SK-N-SH (cell line): Measurements from ENCODE around the gene NPC2. TPM values are rescaled to one million over a fixed set of nuclear protein-coding genes. Genes with fewer than 3 reads are reported as not detected.

Source experiments
- CTCF ChIA-PET: fragments of 300-600, 350-600 bp; formaldehyde crosslinking; extraction: SDS; loops from one replicate; lab custom pipeline; 2021; lab: Yijun Ruan, JAX
- POLR2A ChIA-PET: fragments of 350-600 bp; sonication (Branson Sonifier 250); formaldehyde crosslinking; extraction: SDS; loops from one replicate; lab custom pipeline; 2020; ENCODE audit warnings: antibody characterized with exemption, inconsistent platforms; lab: Yijun Ruan, JAX
- DNase-seq: peaks from one replicate; pipeline ENCODE4 v3.0.0; 2012
- H2AFZ ChIP-seq: fragments of 200-600 bp; sonication (generic); 2 replicates; pipeline ENCODE4 v1.8.1; 2016; ENCODE audit warnings: antibody characterized with exemption, mild to moderate bottlenecking, low read depth
- H3F3A ChIP-seq: fragments of 200-600 bp; sonication (generic); replicated peaks from 2 replicates; pipeline ENCODE3; 2016; ENCODE audit warnings: antibody characterized with exemption, mild to moderate bottlenecking; ENCODE audit not compliant: insufficient read depth
- H3K27ac ChIP-seq, 2 experiments: fragments of 200-500 bp in 1 of 2; fragments of 200-600 bp in 1 of 2; sonication (Bioruptor generic) in 1 of 2; sonication (generic), shearing (Covaris generic) in 1 of 2; 2 replicates each; pipeline versions ENCODE4 v1.5.1 to v1.6.1; 2014 to 2016; ENCODE audit warnings: low read depth in 2 of 2, inconsistent platforms in 1 of 2, low read length in 1 of 2, mild to moderate bottlenecking in 1 of 2, mixed read lengths in 1 of 2
- H3K27me3 ChIP-seq: fragments of 200-600 bp; sonication (generic), shearing (Covaris generic); 2 replicates; pipeline ENCODE4 v1.6.1; 2016; ENCODE audit warnings: mixed run types; ENCODE audit not compliant: insufficient read depth
- H3K36me3 ChIP-seq, 2 experiments: fragments of 200-500 bp in 1 of 2; fragments of 200-600 bp in 1 of 2; sonication (Bioruptor generic) in 1 of 2; sonication (generic) in 1 of 2; replicated peaks in 1 of 2; 2 replicates each; pipeline versions ENCODE3 to v1.5.1; 2014 to 2016; ENCODE audit warnings: low read length in 1 of 2, mild to moderate bottlenecking in 1 of 2; ENCODE audit not compliant: insufficient read depth in 2 of 2, control insufficient read depth in 1 of 2
- H3K4me1 ChIP-seq, 2 experiments: fragments of 200-500 bp in 1 of 2; fragments of 200-600 bp in 1 of 2; sonication (Bioruptor generic) in 1 of 2; sonication (generic), shearing (Covaris generic) in 1 of 2; 2 replicates each; pipeline versions ENCODE4 v1.5.1 to v1.6.1; 2014 to 2016; ENCODE audit warnings: low read depth in 1 of 2, low read length in 1 of 2, mixed run types in 1 of 2; ENCODE audit not compliant: insufficient read depth in 2 of 2, control insufficient read depth in 1 of 2
- H3K4me2 ChIP-seq: fragments of 200-600 bp; sonication (generic), shearing (Covaris generic); 2 replicates; pipeline ENCODE4 v1.6.1; 2017; ENCODE audit warnings: mixed run types
- H3K4me3 ChIP-seq, 2 experiments: fragments of 200-500 bp in 1 of 2; fragments of 200-600 bp in 1 of 2; sonication (Bioruptor generic) in 1 of 2; sonication (generic), shearing (Covaris generic) in 1 of 2; 2 replicates each; pipeline versions ENCODE4 v1.5.1 to v1.8.1; 2014 to 2016; ENCODE audit warnings: low read depth in 2 of 2, inconsistent platforms in 1 of 2, low read length in 1 of 2, mild to moderate bottlenecking in 1 of 2, mixed read lengths in 1 of 2, moderate library complexity in 1 of 2
- H3K79me2 ChIP-seq: fragments of 200-600 bp; sonication (generic); 2 replicates; pipeline ENCODE4 v1.8.1; 2017; ENCODE audit warnings: mild to moderate bottlenecking; ENCODE audit not compliant: insufficient read depth
- H3K9ac ChIP-seq: fragments of 200-600 bp; sonication (generic); 2 replicates; pipeline ENCODE4 v1.6.1; 2017; ENCODE audit warnings: mixed run types
- H3K9me2 ChIP-seq: fragments of 200-600 bp; sonication (generic); 2 replicates; pipeline ENCODE4 v1.6.1; 2017; ENCODE audit warnings: mixed run types
- H3K9me3 ChIP-seq: fragments of 200-600 bp; sonication (generic); 2 replicates; pipeline ENCODE4 v1.6.1; 2017; ENCODE audit warnings: mixed run types, mild to moderate bottlenecking, moderate library complexity
- H4K20me1 ChIP-seq: fragments of 200-600 bp; sonication (generic); 2 replicates; pipeline ENCODE4 v1.6.1; 2017; ENCODE audit warnings: mild to moderate bottlenecking, mixed run types; ENCODE audit not compliant: insufficient read depth
- EZH2phosphoT487 ChIP-seq: fragments of 200-600 bp; sonication (generic); IDR thresholded peaks from 2 replicates; pipeline ENCODE4 v1.6.1; 2017; ENCODE audit warnings: low read depth, mixed run types, mild to moderate bottlenecking, antibody characterized with exemption, moderate library complexity, borderline replicate concordance
- FOXM1 ChIP-seq: IDR thresholded peaks from 2 replicates; pipeline ENCODE4 v1.4.0; 2012; ENCODE audit warnings: low read depth, mild to moderate bottlenecking
- GABPA ChIP-seq: IDR thresholded peaks from 2 replicates; pipeline ENCODE4 v1.4.0; 2012; ENCODE audit warnings: low read depth, mild to moderate bottlenecking
- JUND ChIP-seq: IDR thresholded peaks from 2 replicates; pipeline ENCODE4 v1.4.0; 2012
- MAX ChIP-seq: IDR thresholded peaks from 2 replicates; pipeline ENCODE4 v1.4.0; 2012; ENCODE audit warnings: low read depth
- MEF2A ChIP-seq: IDR thresholded peaks from 2 replicates; pipeline ENCODE4 v1.4.0; 2012; ENCODE audit warnings: low read depth, borderline replicate concordance
- MXI1 ChIP-seq: IDR thresholded peaks from 2 replicates; pipeline ENCODE4 v1.6.1; 2012; ENCODE audit warnings: mild to moderate bottlenecking, low read depth, low read length, improper control_type of control experiment
- NFIC ChIP-seq: IDR thresholded peaks from 2 replicates; pipeline ENCODE4 v1.4.0; 2012; ENCODE audit warnings: borderline replicate concordance
- RCOR1 ChIP-seq: fragments of 150-350 bp; IDR thresholded peaks from 2 replicates; pipeline ENCODE4 v1.6.1; 2017; ENCODE audit warnings: antibody characterized with exemption, low read length
- REST ChIP-seq: IDR thresholded peaks from 2 replicates; pipeline ENCODE4 v1.6.1; 2012; ENCODE audit warnings: mild to moderate bottlenecking, low read depth, low read length, moderate library complexity
- RFX5 ChIP-seq: IDR thresholded peaks from 2 replicates; pipeline ENCODE4 v1.6.1; 2012; ENCODE audit warnings: mild to moderate bottlenecking, improper control_type of control experiment, low read length
- SMC3 ChIP-seq: IDR thresholded peaks from 2 replicates; pipeline ENCODE4 v1.6.1; 2012; ENCODE audit warnings: low read depth, low read length, improper control_type of control experiment
- TCF12 ChIP-seq: IDR thresholded peaks from 2 replicates; pipeline ENCODE4 v1.4.0; 2012
- YY1 ChIP-seq: IDR thresholded peaks from 2 replicates; pipeline ENCODE4 v1.4.0; 2012; ENCODE audit warnings: low read depth, mild to moderate bottlenecking
- WGBS: methylation state at CpG from one replicate; pipeline ENCODE4 v1.1.6; 2017; ENCODE audit warnings: low lambda C conversion rate; 5-methylcytosine and 5-hydroxymethylcytosine counted together
- polyA plus RNA-seq, 3 experiments: library from polyadenylated mRNA; depleted of rRNA; stranded (reverse); fragments of >200 nt; gene quantifications; 2 replicates each; pipeline ENCODE4 v1.2.3, GENCODE V29; 2012

NPC2 gene
- polyA plus RNA-seq, 1 of the 3 experiments (the other 2 are of a cell fraction), result 522 TPM

- no peaks in the 10 kb centered on the region for H3K27me3 ChIP-seq
- no peak overlapping the region for H3K4me2 ChIP-seq
- H3F3A ChIP-seq, result no peaks in the 10 kb centered on the region
- TF ChIP-seq MXI1 (no peak), RCOR1 (no peak), EZH2phosphoT487 (no peak), NFIC (no peak), FOXM1 (no peak), SMC3 (no peak), RFX5 (no peak), MEF2A (no peak)
- TF ChIP-seq, all 33 proteins: peak for 0
- Histone ChIP-seq H3K36me3 (no peaks in the 10 kb centered on the region), H3K9ac (no peak overlapping the region), H3K9me2 (no peaks in the 10 kb centered on the region), H3K4me3 (no peak overlapping the region), H2AFZ (no peak overlapping the region), H3K27ac (no peak overlapping the region), H3K79me2 (no peaks in the 10 kb centered on the region), H3K9me3 (no peaks in the 10 kb centered on the region), H4K20me1 (no peaks in the 10 kb centered on the region), H3K4me1 (no peaks in the 10 kb centered on the region)
- WGBS, result 50% methylated on average over 3 of the region's 3 CpGs
- ChIA-PET POLR2A (no interaction called here), CTCF (interaction anchor here (4.2 kb wide), 1 partner anchor 15 kb away, joined by 25 read pairs; no protein-coding TSS in a partner anchor)
- DNase-seq, result no peak
Observed at GRCh38 chr14:74464785-74465184, 28.3 kb downstream of the NPC2 start.

GRCh38 chr14:74463697-74464096 lies 29.4 kb downstream of the NPC2 start:
- Histone ChIP-seq H3K4me1 (no peaks in the 10 kb centered on the region), H3K79me2 (no peaks in the 10 kb centered on the region), H3K4me3 (no peak overlapping the region)
- TF ChIP-seq RCOR1 (no peak), GABPA (no peak), MXI1 (no peak), TCF12 (no peak), JUND (no peak), YY1 (no peak), MAX (no peak), NFIC (no peak), REST (no peak)
- TF ChIP-seq, all 33 proteins: peak for 0
- ChIA-PET CTCF (interaction anchor here (1.1 to 1.9 kb wide), 3 partner anchors 15 to 161 kb away, joined by 3 to 7 read pairs (median 7); partner anchors contain the start of gene ABCD4), POLR2A (no interaction called here)
- DNase-seq, result no peak
- H3K36me3 ChIP-seq, result no peaks in the 10 kb centered on the region
- H3K9ac ChIP-seq, result no peak overlapping the region
- WGBS, result 62% methylated on average over 5 of the region's 5 CpGs
- H2AFZ ChIP-seq, result no peak overlapping the region
- no peaks in the 10 kb centered on the region for H3K27me3 ChIP-seq
- no peak overlapping the region for H3K27ac ChIP-seq
- no peaks in the 10 kb centered on the region for H4K20me1 ChIP-seq
- no peak overlapping the region for H3K4me2 ChIP-seq
- H3K9me2 ChIP-seq, result no peaks in the 10 kb centered on the region
- no peaks in the 10 kb centered on the region for H3F3A ChIP-seq
- H3K9me3 ChIP-seq, result no peaks in the 10 kb centered on the region
